ENCODE measurements around the gene STRIT1. TPM values are rescaled to one million over a fixed set of nuclear protein-coding genes. Genes with fewer than 3 reads are reported as not detected.

STRIT1 gene
- total and polyA plus RNA-seq, 9 of the 15 experiments (the other 6 are each of a cell fraction or from before 2014, with no cell fraction given) = not detected

DNA sequence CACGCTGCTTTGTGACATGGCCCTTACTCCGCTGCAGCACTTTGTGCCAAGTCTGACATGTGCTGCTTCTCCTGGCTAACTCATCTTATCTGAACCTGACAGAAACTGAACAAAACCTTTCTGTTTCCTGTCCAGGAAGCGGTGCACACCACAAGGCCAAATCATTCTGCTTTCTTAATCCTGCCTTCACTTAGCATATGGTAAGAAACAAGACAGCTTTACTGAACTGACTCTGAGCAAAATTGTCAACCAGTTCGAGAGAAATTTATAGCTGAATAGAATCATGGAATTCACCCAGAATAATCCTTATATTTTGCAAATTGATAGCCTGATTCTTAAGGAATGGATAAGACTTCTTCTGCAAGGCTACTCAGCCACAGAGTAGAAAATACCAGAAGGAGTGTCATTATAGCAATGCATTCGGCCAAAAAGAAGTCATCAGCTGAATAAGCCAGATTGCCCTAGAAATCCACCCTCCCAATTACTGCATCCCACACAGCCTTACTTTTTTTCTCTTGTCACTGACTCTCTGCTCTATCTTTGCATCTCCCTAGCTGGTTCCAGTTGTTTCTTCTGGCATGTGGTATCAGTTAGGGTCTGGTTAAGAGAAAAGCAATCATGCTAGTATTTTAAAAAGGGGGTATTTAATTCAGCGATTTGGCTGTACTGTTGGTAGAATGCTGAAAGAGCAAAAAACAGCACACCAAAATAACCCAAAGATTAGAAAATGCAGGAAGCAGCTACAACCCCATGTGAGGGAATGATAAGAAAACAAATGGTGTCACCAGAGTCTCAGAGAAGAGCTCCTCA is 41.6 kb upstream of the STRIT1 start (continued):
- TF ChIP-seq, protein P1, sequence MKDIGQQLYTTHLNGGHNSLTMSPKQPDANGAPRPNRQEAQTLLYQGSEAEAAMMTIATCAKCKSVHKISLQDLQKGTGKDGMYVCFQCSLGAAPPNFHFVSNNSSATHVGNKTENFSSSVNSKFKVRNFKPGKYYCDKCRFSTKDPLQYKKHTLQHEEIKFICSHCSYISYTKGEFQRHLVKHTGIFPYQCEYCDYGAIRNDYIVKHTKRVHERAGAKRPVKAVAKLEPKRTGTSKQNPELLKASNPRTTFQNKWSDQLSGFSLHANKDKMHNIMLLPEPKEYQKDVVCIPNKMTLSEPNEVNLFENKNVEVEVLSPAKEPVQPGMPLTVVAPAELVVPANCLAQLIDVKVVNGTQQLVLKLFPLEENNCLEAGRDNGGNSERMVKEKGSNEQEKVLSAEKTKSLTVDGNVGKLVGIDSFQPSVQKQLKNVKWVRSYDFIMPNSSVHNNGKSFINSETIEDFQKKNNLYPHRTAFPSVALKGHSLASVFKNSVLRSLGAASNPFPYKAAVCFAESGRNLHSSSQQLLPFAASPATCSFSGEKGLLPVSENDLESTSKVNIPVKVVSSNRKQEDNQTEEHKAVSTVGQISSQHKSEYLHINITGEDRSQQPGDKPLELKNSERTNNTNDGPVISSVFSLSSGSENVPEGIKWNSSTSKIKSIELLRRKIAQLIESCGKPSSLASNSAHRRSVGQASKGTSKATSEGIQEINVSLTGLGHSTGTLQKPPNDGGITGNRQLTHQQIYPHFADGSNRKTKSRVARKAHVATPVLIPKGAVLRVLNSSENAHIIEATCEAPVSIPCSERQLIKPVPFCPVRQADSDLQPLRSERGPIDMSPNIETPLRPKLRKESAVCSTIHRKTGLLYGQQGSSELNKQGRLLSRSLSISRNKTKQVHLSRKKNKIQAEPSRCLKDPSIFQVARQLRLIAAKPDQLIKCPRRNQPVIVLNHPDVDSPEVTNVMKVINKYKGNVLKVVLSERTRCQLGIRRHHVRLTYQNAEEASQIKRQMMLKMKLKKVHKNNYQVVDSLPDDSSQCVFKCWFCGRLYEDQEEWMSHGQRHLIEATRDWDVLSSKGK (CRISPR knock-in tag; IDR thresholded peaks at IDR 0.05) = no peak
- TF ChIP-seq ZKSCAN3 (CRISPR knock-in tag; IDR thresholded peaks at IDR 0.05) (no peak), NCOA2 (IDR thresholded peaks at IDR 0.05; ENCODE audit: partially characterized antibody in 2 of 2) (peak in 1 of 2 experiments; percentile 44), NR2F6 (CRISPR knock-in tag; IDR thresholded peaks at IDR 0.05) (no peak), FIP1L1 (IDR thresholded peaks at IDR 0.05; ENCODE audit: low read depth, low read length, poor library complexity, severe bottlenecking) (no peak), ZC3H4 (CRISPR knock-in tag; IDR thresholded peaks at IDR 0.05; ENCODE audit: borderline replicate concordance) (no peak), SMAD2 (IDR thresholded peaks at IDR 0.05; ENCODE audit: low read depth, low read length) (no peak), ZSCAN32 (CRISPR knock-in tag; IDR thresholded peaks at IDR 0.05) (no peak), ZNF696 (CRISPR knock-in tag; conservative IDR thresholded peaks at IDR 0.05) (no peak), MEF2A (IDR thresholded peaks at IDR 0.05; ENCODE audit: control insufficient read depth, low read depth, low read length) (no peak), BMI1 (IDR thresholded peaks at IDR 0.05; ENCODE audit: low read length) (no peak), NFRKB (IDR thresholded peaks at IDR 0.05; ENCODE audit: low read depth) (peak; percentile 53), TARDBP (IDR thresholded peaks at IDR 0.05) (no peak), ZNF146 (CRISPR knock-in tag; IDR thresholded peaks at IDR 0.05; ENCODE audit: unreplicated experiment) (no peak), CXXC5 (CRISPR knock-in tag; IDR thresholded peaks at IDR 0.05) (peak; percentile 68), ZNF253 (CRISPR knock-in tag; conservative IDR thresholded peaks at IDR 0.05) (no peak), TSC22D4 (tag; IDR thresholded peaks at IDR 0.05) (no peak), ETS2 (tag; IDR thresholded peaks at IDR 0.05; ENCODE audit: borderline replicate concordance, poor library complexity, severe bottlenecking) (no peak), MCM7 (IDR thresholded peaks at IDR 0.05) (no peak), HDAC3 (IDR thresholded peaks at IDR 0.05; ENCODE audit: borderline replicate concordance, partially characterized antibody) (peak; percentile 44), JUNB (CRISPR knock-in tag; conservative IDR thresholded peaks at IDR 0.05) (no peak), TCF3 (CRISPR knock-in tag; IDR thresholded peaks at IDR 0.05) (peak; percentile 94), ZFP30 (CRISPR knock-in tag; IDR thresholded peaks at IDR 0.05; ENCODE audit: borderline replicate concordance) (no peak), MAZ (CRISPR knock-in tag; conservative IDR thresholded peaks at IDR 0.05 in 1 of 2, IDR thresholded peaks at IDR 0.05 in 1 of 2) (no peak; a peak in 1 of 4 replicates), U2AF2 (optimal IDR thresholded peaks at IDR 0.05; ENCODE audit: low read depth, low read length) (no peak), SREBF2 (CRISPR knock-in tag; IDR thresholded peaks at IDR 0.05) (no peak)
- TF ChIP-seq, protein P2, sequence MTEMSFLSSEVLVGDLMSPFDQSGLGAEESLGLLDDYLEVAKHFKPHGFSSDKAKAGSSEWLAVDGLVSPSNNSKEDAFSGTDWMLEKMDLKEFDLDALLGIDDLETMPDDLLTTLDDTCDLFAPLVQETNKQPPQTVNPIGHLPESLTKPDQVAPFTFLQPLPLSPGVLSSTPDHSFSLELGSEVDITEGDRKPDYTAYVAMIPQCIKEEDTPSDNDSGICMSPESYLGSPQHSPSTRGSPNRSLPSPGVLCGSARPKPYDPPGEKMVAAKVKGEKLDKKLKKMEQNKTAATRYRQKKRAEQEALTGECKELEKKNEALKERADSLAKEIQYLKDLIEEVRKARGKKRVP (CRISPR knock-in tag; IDR thresholded peaks at IDR 0.05) = peak; percentile 60; the same call in 1 of the 2 replicates
